WTC11 (cell line): ENCODE measurements around the gene AKNAD1. TPM values are rescaled to one million over a fixed set of nuclear protein-coding genes. Genes with fewer than 3 reads are reported as not detected.

Experiments used
- ATAC-seq: fragments of 200-7000 bp; cut with Tn5 transposase; 2 replicates; pipeline ENCODE4 v1.10.0; 2021; ENCODE audit warnings: mild to moderate bottlenecking, moderate library complexity
- CTCF ChIA-PET: fragments of 300-600 bp; sonication (Branson Sonifier 250); formaldehyde crosslinking; loops from one replicate; lab custom pipeline; 2021; ENCODE audit warnings: antibody characterized with exemption; lab: Charles Lee
- POLR2A ChIA-PET: fragments of 350-600 bp; sonication (Branson Sonifier 250); formaldehyde crosslinking; loops from one replicate; lab custom pipeline; 2021; ENCODE audit warnings: antibody characterized with exemption; lab: Charles Lee
- DNase-seq: peaks from one replicate; pipeline ENCODE4 v3.0.0; 2021; ENCODE audit warnings: low spot score
- H3K27ac Mint-ChIP-seq: 2 replicates; pipeline ENCODE4 v1.8.0; 2021; ENCODE audit warnings: mixed read lengths
- H3K27me3 Mint-ChIP-seq: 2 replicates; pipeline ENCODE4 v1.8.0; 2021; ENCODE audit warnings: low read depth, mild to moderate bottlenecking, moderate library complexity, mixed read lengths
- H3K36me3 Mint-ChIP-seq: 2 replicates; pipeline ENCODE4 v1.8.0; 2021; ENCODE audit warnings: mixed read lengths
- H3K4me1 Mint-ChIP-seq: 2 replicates; pipeline ENCODE4 v1.8.0; 2022; ENCODE audit warnings: mixed read lengths
- H3K4me3 Mint-ChIP-seq: 2 replicates; pipeline ENCODE4 v1.8.0; 2021; ENCODE audit warnings: mild to moderate bottlenecking, moderate library complexity, mixed read lengths
- H3K9me3 Mint-ChIP-seq: 2 replicates; pipeline ENCODE4 v1.8.0; 2021; ENCODE audit warnings: mixed read lengths
- CREB1 ChIP-seq: sonication (generic); formaldehyde crosslinking; IDR thresholded peaks from 2 replicates; pipeline ENCODE4 v1.8.0; 2023; ENCODE audit warnings: mild to moderate bottlenecking, missing genetic modification reagents
- CTCF ChIP-seq: fragments of 200-600 bp; IDR thresholded peaks from 2 replicates; pipeline ENCODE4 v1.8.0; 2022; ENCODE audit warnings: antibody characterized with exemption
- EMX1 ChIP-seq: fragments of 250-450 bp; sonication (Bioruptor Pico); IDR thresholded peaks from 2 replicates; pipeline ENCODE4 v1.8.0; 2021; ENCODE audit warnings: mild to moderate bottlenecking
- GABPB1 ChIP-seq: sonication (generic); formaldehyde crosslinking; IDR thresholded peaks from 2 replicates; pipeline ENCODE4 v1.8.1; 2023; ENCODE audit warnings: mild to moderate bottlenecking, missing genetic modification reagents
- HMGXB4 ChIP-seq: sonication (generic); formaldehyde crosslinking; IDR thresholded peaks from 2 replicates; pipeline ENCODE4 v1.8.1; 2023; ENCODE audit warnings: mild to moderate bottlenecking, moderate library complexity, missing genetic modification reagents
- IRF2 ChIP-seq: sonication (generic); formaldehyde crosslinking; IDR thresholded peaks from 2 replicates; pipeline ENCODE4 v1.8.0; 2022; ENCODE audit warnings: low read depth, missing genetic modification reagents, borderline replicate concordance
- MYBL2 ChIP-seq: sonication (generic); formaldehyde crosslinking; IDR thresholded peaks from 2 replicates; pipeline ENCODE4 v1.8.1; 2023; ENCODE audit warnings: mild to moderate bottlenecking, moderate library complexity, missing genetic modification reagents
- STAT6 ChIP-seq: sonication (generic); formaldehyde crosslinking; conservative IDR thresholded peaks from 2 replicates; pipeline ENCODE4 v1.8.1; 2023; ENCODE audit warnings: mild to moderate bottlenecking, low read depth, missing genetic modification reagents, moderate library complexity
- ZBTB43 ChIP-seq: sonication (generic); formaldehyde crosslinking; IDR thresholded peaks from 2 replicates; pipeline ENCODE4 v1.8.1; 2023; ENCODE audit warnings: mild to moderate bottlenecking, missing genetic modification reagents
- ZMAT4 ChIP-seq: fragments of 250-450 bp; sonication (Bioruptor Pico); IDR thresholded peaks from 2 replicates; pipeline ENCODE4 v1.9.0; 2021; ENCODE audit warnings: mild to moderate bottlenecking
- ZNF121 ChIP-seq: sonication (generic); formaldehyde crosslinking; IDR thresholded peaks from 2 replicates; pipeline ENCODE4 v1.8.0; 2023; ENCODE audit warnings: missing genetic modification reagents
- ZNF423 ChIP-seq: fragments of 250-450 bp; sonication (Bioruptor Pico); IDR thresholded peaks from 2 replicates; pipeline ENCODE4 v2.1.2; 2022; ENCODE audit warnings: mild to moderate bottlenecking, moderate library complexity
- ZSCAN18 ChIP-seq: fragments of 250-450 bp; sonication (Bioruptor Pico); IDR thresholded peaks from 2 replicates; pipeline ENCODE4 v2.1.2; 2022; ENCODE audit warnings: mild to moderate bottlenecking, moderate library complexity
- total RNA-seq: library from RNA; stranded (reverse); gene quantifications from 3 replicates; pipeline ENCODE4 v1.2.3, GENCODE V29; 2021

AKNAD1 gene
- total RNA-seq, 1 experiment from 2014 or later = not detected

GRCh38 chr1:108829498-108829916, 27.4 kb downstream of the AKNAD1 start:
- no peaks in the 10 kb centered on the region for H3K4me1 Mint-ChIP-seq
- no peaks in the 10 kb centered on the region for H3K9me3 Mint-ChIP-seq
- no peak overlapping the region for H3K27ac Mint-ChIP-seq
- ChIA-PET CTCF (interaction anchor here (0.8 to 3.4 kb wide), 3 partner anchors 65 to 69 kb away, joined by 4 to 14 read pairs (median 4); no protein-coding TSS in a partner anchor), POLR2A (interaction anchor here (1.0 kb wide), 1 partner anchor 10 kb away, joined by 3 read pairs; no protein-coding TSS in a partner anchor)
- TF ChIP-seq CREB1 (no peak), HMGXB4 (CRISPR knock-in tag) (no peak), IRF2 (CRISPR knock-in tag) (no peak), STAT6 (CRISPR knock-in tag) (no peak), ZNF423 (CRISPR knock-in tag) (no peak), MYBL2 (no peak), ZNF121 (CRISPR knock-in tag) (no peak), ZBTB43 (CRISPR knock-in tag) (no peak), GABPB1 (CRISPR knock-in tag) (no peak), EMX1 (CRISPR knock-in tag) (no peak), CTCF (no peak), ZSCAN18 (CRISPR knock-in tag) (no peak)
- ATAC-seq (no peak), DNase-seq (no peak)
- H3K36me3 Mint-ChIP-seq = no peaks in the 10 kb centered on the region
- H3K27me3 Mint-ChIP-seq = no peaks in the 10 kb centered on the region
- H3K4me3 Mint-ChIP-seq = no peak overlapping the region

GRCh38 chr1:108828074-108828961, 28.6 kb downstream of the AKNAD1 start:
- ATAC-seq (peak; percentile 90), DNase-seq (peak; percentile 69)
- Mint-ChIP-seq H3K9me3 (no peaks in the 10 kb centered on the region), H3K27me3 (no peaks in the 10 kb centered on the region), H3K27ac (no peak overlapping the region), H3K4me3 (no peak overlapping the region), H3K36me3 (no peaks in the 10 kb centered on the region), H3K4me1 (no peaks in the 10 kb centered on the region)
- CTCF ChIA-PET = interaction anchor here (0.6 to 3.4 kb wide), 8 partner anchors 11 to 116 kb away, joined by 3 to 14 read pairs (median 4); partner anchors contain the start of gene FNDC7
- no peak for TF ChIP-seq ZMAT4 (CRISPR knock-in tag)
- peak; percentile 45; the same call in 1 of the 2 replicates for TF ChIP-seq CTCF
- POLR2A ChIA-PET = no interaction called here
